Suppressor macrophage (primary cell): ENCODE results near the gene SYCN.

Experiments used
- DNase-seq, 4 experiments: peaks; one replicate each; pipeline ENCODE4 v3.0.0-alpha.2; 2020 to 2022

The SYCN gene

GRCh38 chr19:39193803-39194202 lies 10.3 kb downstream of the SYCN start:
- no peak for DNase-seq

GRCh38 chr19:39192846-39193245 lies 11.2 kb downstream of the SYCN start:
- no peak for DNase-seq

GRCh38 chr19:39190768-39191167 lies 13.3 kb downstream of the SYCN start:
- DNase-seq: no peak

GRCh38 chr19:39188960-39189359 lies 15.1 kb downstream of the SYCN start:
- DNase-seq: no peak

GRCh38 chr19:39187552-39187943 lies 16.5 kb downstream of the SYCN start:
- DNase-seq: no peak

GRCh38 chr19:39186391-39186790 lies 17.7 kb downstream of the SYCN start:
- DNase-seq: no peak

- DNase-seq: no peak
These were observed 21.0 kb downstream of the SYCN start for GRCh38 chr19:39183104-39183503.

GRCh38 chr19:39182174-39182505 lies 21.9 kb downstream of the SYCN start:
- no peak for DNase-seq

- DNase-seq: no peak
These were observed 22.4 kb downstream of the SYCN start for GRCh38 chr19:39181500-39182173.

GRCh38 chr19:39180749-39181148 lies 23.3 kb downstream of the SYCN start:
- no peak for DNase-seq

- DNase-seq: no peak
These were observed 24.3 kb downstream of the SYCN start for GRCh38 chr19:39179754-39180153.

- no peak for DNase-seq
These were observed 25.6 kb downstream of the SYCN start for GRCh38 chr19:39178296-39179006.

GRCh38 chr19:39177736-39178135 lies 26.3 kb downstream of the SYCN start:
- no peak for DNase-seq

- no peak for DNase-seq
These were observed 26.9 kb downstream of the SYCN start for GRCh38 chr19:39177110-39177699.

- no peak for DNase-seq
These were observed 28.5 kb downstream of the SYCN start for GRCh38 chr19:39175564-39175963.

GRCh38 chr19:39174558-39175544 lies 29.2 kb downstream of the SYCN start:
- no peak for DNase-seq

GRCh38 chr19:39174142-39174541 lies 29.9 kb downstream of the SYCN start:
- no peak for DNase-seq

- no peak for DNase-seq
These were observed 30.5 kb downstream of the SYCN start for GRCh38 chr19:39173502-39173991.

- no peak for DNase-seq
These were observed 31.2 kb downstream of the SYCN start for GRCh38 chr19:39172700-39173501.

GRCh38 chr19:39171479-39172465 lies 32.3 kb downstream of the SYCN start:
- DNase-seq: no peak
